HG02759 (cell line): Measurements from ENCODE around the gene ABI1.

Source experiments
- ATAC-seq: cut with Tn5 transposase; IDR thresholded peaks from one replicate; pipeline ENCODE4 v1.9.1; 2021; ENCODE audit warnings: mild to moderate bottlenecking, moderate library complexity; ENCODE audit not compliant: unreplicated experiment

The ABI1 gene

GRCh38 chr10:26855186-26855585, 5.6 kb downstream of the ABI1 start:
- no peak for ATAC-seq

DNA sequence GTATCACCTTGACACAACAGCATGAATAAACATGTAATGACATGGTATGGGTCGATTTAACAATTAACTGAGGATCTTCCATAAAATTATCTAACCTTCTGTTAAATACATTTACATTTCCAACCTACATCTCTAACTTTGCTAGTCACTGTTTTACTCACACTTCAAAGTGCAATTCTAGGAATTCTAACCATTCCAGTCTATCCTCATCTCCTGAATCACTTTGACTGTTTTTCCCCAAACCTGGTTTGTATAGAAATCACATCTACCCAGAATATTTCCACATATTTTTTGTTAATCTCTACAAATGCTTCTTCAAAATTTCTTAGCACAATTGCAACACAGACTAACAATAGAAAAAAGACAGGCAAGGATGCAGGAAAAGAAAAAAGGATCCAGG, 6.2 kb downstream of the ABI1 start:
- no peak for ATAC-seq

- ATAC-seq = no peak
Measured at GRCh38 chr10:26844396-26844975, 16.3 kb downstream of the ABI1 start.

DNA sequence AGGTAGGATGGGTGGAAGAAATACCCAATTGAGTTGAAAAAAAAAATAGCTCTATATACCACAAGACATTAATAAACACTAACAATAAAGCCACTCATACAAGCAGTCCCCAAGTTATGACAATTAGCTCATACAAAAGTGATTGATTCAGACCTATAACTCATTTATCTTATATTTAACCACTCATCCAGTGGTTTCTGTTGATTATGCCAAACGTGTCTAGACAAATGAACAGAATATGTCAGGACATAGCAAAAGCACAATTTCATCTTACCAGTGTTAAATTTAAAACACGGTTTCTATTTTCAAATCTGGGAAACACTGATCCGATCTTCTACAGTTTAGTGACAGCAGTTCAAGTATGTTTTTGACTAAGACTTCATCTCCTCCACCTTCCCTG, 17.0 kb downstream of the ABI1 start:
- ATAC-seq = no peak

GRCh38 chr10:26841733-26842317, 18.9 kb downstream of the ABI1 start:
- no peak for ATAC-seq

DNA sequence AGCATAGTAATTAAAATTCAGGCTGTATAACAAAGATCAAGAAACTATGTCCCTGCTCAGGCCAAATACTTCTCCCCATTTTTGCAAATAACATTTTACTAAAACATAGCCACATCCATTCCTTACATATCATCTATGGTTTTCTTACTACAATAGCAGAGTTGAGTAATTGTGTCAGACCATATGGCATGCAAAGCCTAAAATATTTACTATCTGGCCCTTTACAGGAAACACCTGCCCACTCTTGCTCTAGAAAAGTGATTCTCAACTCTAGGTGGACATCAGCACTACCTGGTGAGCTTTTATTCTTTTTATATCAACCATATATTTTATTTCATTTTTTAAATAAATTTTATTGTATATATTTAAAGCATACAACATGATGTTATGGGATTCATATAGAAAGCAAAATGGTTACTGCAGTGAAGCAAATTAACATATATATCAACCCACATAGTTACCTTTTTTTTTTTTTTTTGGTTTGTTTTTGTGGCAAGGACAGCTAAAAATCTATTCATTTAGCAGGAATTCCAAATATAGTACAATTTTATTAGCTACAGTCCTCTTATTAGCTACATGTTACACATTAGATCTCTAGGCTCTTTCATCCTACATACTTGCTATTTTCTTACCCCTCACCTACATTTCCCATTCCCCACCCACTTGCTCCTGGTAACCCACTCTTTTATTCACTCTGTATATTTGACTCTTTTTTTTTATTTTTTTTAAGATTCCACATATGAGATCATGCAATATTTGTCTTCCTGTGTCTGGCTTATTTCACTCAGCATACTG, 19.6 kb downstream of the ABI1 start:
- ATAC-seq = no peak

DNA sequence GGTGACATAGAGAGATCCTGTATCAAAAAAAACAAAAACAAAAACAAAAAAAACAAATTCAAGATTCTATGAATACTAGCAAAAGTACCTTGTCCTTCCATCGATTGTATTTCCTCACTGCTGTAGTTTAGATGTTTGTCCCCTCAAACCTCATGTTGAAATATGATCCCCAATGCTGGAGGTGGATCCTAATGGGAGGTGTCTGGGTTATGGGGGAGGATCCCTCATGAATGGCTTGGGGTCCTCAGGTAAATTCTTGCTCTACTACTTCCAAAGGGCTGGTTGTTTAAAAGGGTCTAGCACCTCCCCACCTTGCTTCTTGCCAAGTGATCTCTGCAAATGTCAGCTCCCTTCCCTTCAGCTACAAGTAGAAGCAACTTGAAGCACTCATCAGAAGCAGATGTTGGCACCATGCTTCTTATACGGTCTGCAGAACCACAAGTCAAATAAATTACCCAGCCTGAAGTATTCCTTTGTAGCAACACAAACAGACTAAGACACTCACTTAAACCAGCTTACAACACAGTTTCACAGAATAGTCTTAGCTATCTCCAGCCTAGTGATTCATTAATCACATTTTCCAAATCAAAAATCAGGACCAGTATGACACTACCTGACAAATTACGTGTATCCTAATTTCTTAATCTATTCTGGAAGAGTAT, 20.7 kb downstream of the ABI1 start:
- ATAC-seq = no peak

DNA sequence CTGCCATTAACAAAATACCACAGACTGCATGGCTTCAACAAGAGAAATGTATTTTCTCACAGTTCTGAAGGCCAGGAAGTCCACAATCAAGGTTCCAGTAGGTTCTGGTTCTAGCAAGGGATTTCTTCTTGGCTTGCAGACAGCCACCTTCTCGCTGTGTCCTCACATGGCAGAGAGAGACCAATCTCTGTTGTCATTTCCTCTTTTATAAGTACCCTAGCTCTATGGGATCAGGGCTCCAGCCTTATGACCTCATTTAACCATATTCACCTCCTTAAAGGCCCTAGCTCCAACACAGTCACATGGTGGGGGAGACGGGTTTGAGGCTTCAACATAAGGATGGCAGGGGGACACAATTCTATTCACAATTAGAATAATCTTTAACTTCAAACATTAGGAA, 23.6 kb downstream of the ABI1 start:
- ATAC-seq = no peak

- no peak for ATAC-seq
Measured at GRCh38 chr10:26835025-26835424, 25.7 kb downstream of the ABI1 start.

GRCh38 chr10:26832960-26833359, 27.8 kb downstream of the ABI1 start:
- ATAC-seq = no peak

- ATAC-seq = no peak
Measured at GRCh38 chr10:26831936-26832335, 28.8 kb downstream of the ABI1 start.

DNA sequence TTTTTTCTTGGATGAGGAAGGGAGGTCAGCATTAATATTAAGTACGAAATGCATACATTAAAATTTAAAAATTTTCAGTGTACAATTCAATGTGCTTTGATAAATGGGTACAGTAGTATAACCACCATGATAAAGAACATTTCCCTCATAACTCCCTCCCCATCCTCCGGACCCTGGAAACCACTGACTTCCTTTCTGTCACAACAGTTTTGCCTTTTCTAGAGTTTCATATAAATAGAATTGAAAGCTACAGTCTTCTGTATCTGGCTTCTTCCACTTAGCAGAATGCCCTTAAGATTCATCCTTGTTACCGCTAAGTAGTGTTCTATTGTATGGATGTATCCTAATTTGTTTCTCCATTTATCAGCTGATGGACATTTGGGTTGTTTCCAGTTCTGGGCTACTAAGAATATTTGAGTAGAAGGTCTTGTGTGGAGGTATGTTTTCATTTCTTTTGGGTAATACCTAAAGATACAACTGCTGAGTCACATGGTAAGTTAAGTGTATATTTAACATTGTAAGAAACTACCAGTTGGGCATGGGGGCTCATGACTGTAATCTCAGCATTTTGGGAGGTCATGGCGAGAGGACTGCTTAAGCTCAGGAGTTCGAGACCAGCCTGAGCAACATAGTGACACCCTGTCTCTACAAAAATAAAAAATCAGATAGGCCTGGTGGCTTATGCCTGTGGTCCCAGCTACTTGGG, 30.8 kb downstream of the ABI1 start:
- ATAC-seq = no peak

GRCh38 chr10:26824015-26824690, 36.6 kb downstream of the ABI1 start:
- ATAC-seq = no peak

DNA sequence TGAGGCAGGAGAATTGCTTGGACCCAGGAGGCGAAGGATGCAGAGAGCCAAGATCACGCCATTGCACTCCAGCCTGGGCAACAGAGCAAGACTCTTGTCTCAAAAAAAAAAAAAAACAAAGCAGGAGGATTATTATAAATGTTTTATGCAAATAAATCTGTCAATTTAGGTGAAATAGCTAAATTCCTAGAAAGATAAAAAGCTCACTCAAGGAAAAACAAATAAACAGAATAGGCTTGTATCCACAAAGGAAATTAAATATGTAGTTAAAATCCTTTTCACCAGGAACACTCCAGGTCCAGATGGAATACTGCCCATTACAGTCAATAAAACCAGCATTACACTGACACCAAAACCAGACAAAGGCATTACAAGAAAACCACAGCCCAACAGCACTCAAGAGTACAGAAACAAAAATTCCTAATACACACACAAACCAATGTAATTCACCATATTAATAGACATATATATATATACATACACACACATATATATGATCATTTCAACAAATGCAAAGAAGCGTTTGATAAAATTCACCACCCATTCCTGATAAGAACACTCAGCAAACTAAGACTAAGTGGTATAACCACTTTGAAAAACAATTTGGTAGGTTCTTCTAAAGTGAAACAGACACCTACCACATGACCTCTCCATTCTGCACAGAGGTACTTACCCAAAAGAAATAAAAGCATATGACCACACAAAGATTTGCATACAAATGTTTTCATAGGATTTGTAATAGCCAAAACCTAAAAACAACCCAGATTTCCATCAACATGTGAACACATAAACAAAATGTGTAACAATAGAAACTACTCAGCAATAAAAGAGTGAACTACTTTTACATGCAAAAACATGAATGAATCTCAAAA, 38.8 kb downstream of the ABI1 start:
- no peak for ATAC-seq

DNA sequence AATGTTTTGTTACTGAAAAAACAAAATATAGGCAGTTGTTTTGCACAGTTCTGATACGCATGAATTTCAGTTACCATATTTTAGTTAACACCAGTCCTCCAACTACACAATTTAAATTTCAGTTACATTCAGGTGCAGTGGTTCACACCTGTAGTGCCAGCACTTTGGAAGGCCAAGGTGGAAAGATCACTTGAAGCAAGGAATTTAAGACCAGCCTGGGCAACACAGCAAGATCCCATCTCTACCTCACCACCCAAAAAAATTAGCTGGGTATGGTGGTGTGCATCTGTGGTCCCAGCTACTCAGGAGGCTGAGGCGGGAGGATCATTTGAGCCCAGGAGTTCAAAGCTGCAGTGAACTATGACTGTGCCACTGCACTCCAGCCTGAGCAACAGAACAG, 45.3 kb downstream of the ABI1 start:
- no peak for ATAC-seq

DNA sequence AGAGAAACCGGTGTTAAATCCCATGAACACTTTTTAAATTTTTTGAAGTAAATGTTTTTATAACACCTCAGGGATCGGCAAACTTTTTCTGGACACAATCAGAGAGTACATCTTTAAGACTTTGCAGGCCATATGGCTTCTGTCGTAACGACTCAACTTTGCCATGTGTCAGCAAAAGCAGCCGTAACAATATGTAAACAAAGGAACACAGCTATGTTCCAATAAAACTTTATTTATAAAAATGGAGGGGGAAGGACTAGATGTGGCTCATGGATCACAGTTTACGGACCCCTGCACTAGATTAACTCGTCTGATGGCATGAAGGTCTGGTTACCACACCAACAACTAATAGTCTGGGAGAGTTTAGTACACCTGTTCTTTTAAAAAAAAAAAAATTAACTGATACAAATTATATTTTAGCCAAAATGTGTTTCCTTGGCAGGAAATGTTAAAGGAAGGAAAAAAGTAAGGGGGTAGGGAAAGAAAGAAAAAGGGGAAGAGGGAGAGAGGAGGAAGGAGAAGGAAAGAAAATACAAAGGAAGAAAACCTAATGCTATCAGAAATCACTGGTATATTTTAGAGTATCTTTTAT, 50.2 kb downstream of the ABI1 start:
- ATAC-seq = no peak

GRCh38 chr10:26809973-26810372, 50.8 kb downstream of the ABI1 start:
- no peak for ATAC-seq

GRCh38 chr10:26807532-26807931, 53.2 kb downstream of the ABI1 start:
- ATAC-seq = no peak

GRCh38 chr10:26806557-26806956, 54.2 kb downstream of the ABI1 start:
- no peak for ATAC-seq
